ENCODE measurements around the gene ENO4. TPM values are rescaled to one million over a fixed set of nuclear protein-coding genes. Genes with fewer than 3 reads are reported as not detected.

ENO4 gene
- total RNA-seq, 2 experiments from 2014 or later = not detected

GRCh38 chr10:116899626-116900025 is 50.3 kb downstream of the ENO4 start:
- CTCF ChIA-PET = no interaction called here
- POLR2A ChIA-PET = no interaction called here

GRCh38 chr10:116905845-116906210 is 56.5 kb downstream of the ENO4 start:
- CTCF ChIA-PET = no interaction called here
- POLR2A ChIA-PET = no interaction called here

GRCh38 chr10:116907245-116907987 is 58.1 kb downstream of the ENO4 start:
- ChIA-PET POLR2A (no interaction called here), CTCF (no interaction called here)

- ChIA-PET POLR2A (no interaction called here), CTCF (no interaction called here)
These were observed 60.0 kb downstream of the ENO4 start for GRCh38 chr10:116909307-116909706.

- ChIA-PET CTCF (no interaction called here), POLR2A (no interaction called here)
These were observed 61.6 kb downstream of the ENO4 start for GRCh38 chr10:116910910-116911309.

DNA sequence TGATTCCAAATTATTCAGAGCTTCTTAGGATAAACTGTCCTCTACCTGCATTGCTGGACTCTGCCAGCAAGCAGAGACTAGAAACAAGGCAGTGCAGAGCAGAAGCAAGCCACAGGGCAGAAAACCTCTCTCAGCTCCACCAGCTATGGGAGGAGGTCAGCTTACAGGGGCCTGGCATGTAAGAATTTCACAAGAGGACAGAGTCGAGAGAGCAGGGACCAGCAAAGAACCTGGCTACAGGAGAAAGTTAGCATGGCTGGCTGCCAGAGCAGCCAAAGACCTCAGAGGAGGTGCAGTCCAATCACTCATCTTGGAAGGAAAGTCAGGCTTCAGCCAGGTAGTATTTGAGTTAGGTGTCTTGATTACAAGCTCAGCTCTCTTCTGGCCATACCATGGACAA is 62.9 kb downstream of the ENO4 start:
- ChIA-PET POLR2A (no interaction called here), CTCF (no interaction called here)

GRCh38 chr10:116913695-116914094 is 64.4 kb downstream of the ENO4 start:
- CTCF ChIA-PET = no interaction called here
- POLR2A ChIA-PET = no interaction called here

GRCh38 chr10:116915340-116915739 is 66.0 kb downstream of the ENO4 start:
- ChIA-PET CTCF (no interaction called here), POLR2A (no interaction called here)

- ChIA-PET POLR2A (no interaction called here), CTCF (no interaction called here)
These were observed 68.2 kb downstream of the ENO4 start for GRCh38 chr10:116917481-116917880.

- POLR2A ChIA-PET = no interaction called here
These were observed 69.3 kb downstream of the ENO4 start for GRCh38 chr10:116918583-116918982.

DNA sequence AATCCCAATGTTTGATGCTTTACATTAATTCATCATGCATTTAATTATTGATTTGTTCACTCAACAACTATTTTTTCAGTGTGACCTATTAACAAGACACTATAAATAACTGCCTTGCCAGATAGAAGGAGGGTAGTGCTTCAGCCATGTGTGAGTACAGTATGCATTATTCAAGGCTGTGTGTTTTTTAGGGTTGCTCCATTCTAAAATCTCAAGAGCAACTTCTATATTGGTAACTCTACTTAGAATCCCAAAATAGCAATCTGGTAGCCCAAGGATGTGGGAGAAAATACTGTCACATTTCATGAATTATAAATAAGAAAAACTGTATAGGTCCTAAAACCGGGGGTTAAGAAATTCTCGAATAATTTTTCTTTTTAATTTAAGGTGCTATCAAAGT is 69.9 kb downstream of the ENO4 start:
- CTCF ChIA-PET = no interaction called here

More at GRCh38 chr10:116918583-116918982, 69.3 kb downstream of the ENO4 start:
- CTCF ChIA-PET = no interaction called here

DNA sequence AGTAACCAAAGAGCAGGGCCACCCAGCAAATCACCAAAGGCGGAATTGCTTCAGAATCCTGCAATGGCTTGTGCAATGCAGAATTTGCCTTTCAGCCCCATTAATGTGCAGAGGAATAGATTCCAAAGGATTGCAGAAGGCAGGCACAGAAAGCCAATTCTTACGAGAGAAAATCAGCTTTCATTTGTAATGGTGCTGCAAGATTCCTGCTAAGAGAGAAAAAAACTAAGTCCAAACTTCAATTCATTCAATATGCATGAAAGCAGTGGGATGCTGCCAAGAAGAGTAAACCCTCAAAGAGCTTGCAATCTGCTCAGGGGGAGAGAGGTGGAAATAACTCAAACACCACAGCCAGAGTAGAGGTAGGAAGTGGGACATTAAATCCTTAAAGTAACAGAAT is 70.4 kb downstream of the ENO4 start:
- POLR2A ChIA-PET = no interaction called here

More for the DNA sequence above, 69.9 kb downstream of the ENO4 start:
- POLR2A ChIA-PET = no interaction called here

DNA sequence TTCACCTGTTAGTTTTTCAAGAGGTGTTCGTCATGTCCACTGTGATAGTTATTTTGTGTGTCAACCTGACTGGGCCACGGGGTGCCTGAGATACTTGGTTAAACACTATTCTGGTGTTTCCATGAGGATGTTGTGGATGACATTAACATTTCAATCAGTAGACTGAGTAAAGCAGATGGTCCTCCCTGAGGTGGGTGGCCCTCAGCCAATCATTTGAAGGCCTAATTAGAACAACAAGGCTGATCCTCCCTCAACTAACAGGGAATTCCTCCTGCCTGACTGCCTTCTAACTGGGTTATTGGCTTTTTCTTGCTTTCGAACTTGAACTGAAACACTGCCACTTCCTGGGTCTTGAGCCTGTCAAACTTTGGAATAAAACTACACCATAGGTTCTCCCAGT is 75.8 kb downstream of the ENO4 start:
- CTCF ChIA-PET = no interaction called here
- POLR2A ChIA-PET = no interaction called here

More for the DNA sequence above, 70.4 kb downstream of the ENO4 start:
- CTCF ChIA-PET = interaction anchor here (0.5 to 0.9 kb wide), 2 partner anchors 12 to 27 kb away, joined by 3 read pairs; no protein-coding TSS in a partner anchor

DNA sequence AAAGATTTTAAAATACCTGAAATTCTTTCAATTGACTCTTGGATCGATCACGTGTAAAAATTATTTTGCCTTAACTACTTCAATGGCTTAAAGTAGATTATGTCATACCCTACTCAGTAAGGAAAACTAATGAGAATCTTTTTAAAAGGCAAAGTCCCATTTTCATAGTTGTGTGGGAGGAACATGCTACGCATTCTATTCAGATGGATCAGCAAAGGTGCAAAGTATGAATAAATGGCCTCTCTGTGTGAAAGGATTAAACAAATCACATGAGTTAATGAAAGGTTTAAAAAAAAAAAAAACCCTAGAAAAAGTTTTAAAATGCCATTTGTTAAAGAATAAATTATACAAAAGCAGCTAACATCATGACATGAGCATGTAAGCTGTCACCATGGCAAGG is 77.1 kb downstream of the ENO4 start:
- ChIA-PET POLR2A (no interaction called here), CTCF (no interaction called here)

GRCh38 chr10:116931806-116932205 is 82.5 kb downstream of the ENO4 start:
- POLR2A ChIA-PET = no interaction called here
- CTCF ChIA-PET = interaction anchor here (0.9 kb wide), 1 partner anchor 12 kb away, joined by 3 read pairs; no protein-coding TSS in a partner anchor

Other genes starting within 250 kb of the ENO4 start
- not detected for gene PNLIPRP2, start 228.5 kb upstream of the ENO4 start, total RNA-seq
- gene HSPA12A, start 106.9 kb upstream of the ENO4 start, total RNA-seq = not detected
- not detected for gene SHTN1, start 155.7 kb downstream of the ENO4 start, total RNA-seq

Data from activated CD8-positive, alpha-beta memory T cell treated with anti-CD3 and anti-CD28 coated beads for 36 hours (primary cell).